NT2/D1 (cell line): Measurements from ENCODE around the gene TTLL4.

Experiments
- SUZ12 ChIP-seq: IDR thresholded peaks from 2 replicates; pipeline ENCODE4 v1.6.1; 2011; ENCODE audit not compliant: insufficient read length, insufficient read depth; ENCODE audit errors: extremely low read depth
- YY1 ChIP-seq: IDR thresholded peaks from 2 replicates; pipeline ENCODE4 v1.6.1; 2011; ENCODE audit not compliant: insufficient read length, insufficient read depth

GRCh38 chr2:218713922-218714321 is 3.3 kb downstream of the TTLL4 start:
- no peak for TF ChIP-seq SUZ12
- no peak for TF ChIP-seq YY1
